Nephron progenitor cell (in vitro differentiated cells): Measurements from ENCODE around the gene CELF1.

Experiments used
- DNase-seq: peaks from one replicate; pipeline ENCODE4 v3.0.0; 2021
- H3K27ac Mint-ChIP-seq: 2 replicates; pipeline ENCODE4 v1.8.0; 2021; ENCODE audit warnings: mild to moderate bottlenecking, moderate library complexity, mixed read lengths
- H3K27me3 Mint-ChIP-seq: 2 replicates; pipeline ENCODE4 v1.8.0; 2021; ENCODE audit warnings: mild to moderate bottlenecking, low read depth, mixed read lengths; ENCODE audit not compliant: poor library complexity
- H3K36me3 Mint-ChIP-seq: 2 replicates; pipeline ENCODE4 v1.8.0; 2021; ENCODE audit warnings: low read depth, mixed read lengths
- H3K4me1 Mint-ChIP-seq: 2 replicates; pipeline ENCODE4 v1.8.0; 2021; ENCODE audit warnings: mixed read lengths
- H3K4me3 Mint-ChIP-seq: 2 replicates; pipeline ENCODE4 v1.8.0; 2021; ENCODE audit warnings: mild to moderate bottlenecking, moderate library complexity, mixed read lengths
- H3K9me3 Mint-ChIP-seq: 2 replicates; pipeline ENCODE4 v1.8.0; 2021; ENCODE audit warnings: mild to moderate bottlenecking, moderate library complexity, mixed read lengths
- CTCF ChIP-seq: fragments of 200-600 bp; sonication (generic); IDR thresholded peaks from 2 replicates; pipeline ENCODE4 v1.5.0; 2021; ENCODE audit warnings: antibody characterized with exemption

CELF1 gene

GRCh38 chr11:47418454-47419259 is 134.3 kb downstream of the CELF1 start:
- peaks cover 6% of the 10 kb centered on the region for H3K4me1 Mint-ChIP-seq
- no peaks in the 10 kb centered on the region for H3K27me3 Mint-ChIP-seq
- no peak for TF ChIP-seq CTCF
- peaks cover 38% of the 10 kb centered on the region for H3K36me3 Mint-ChIP-seq
- H3K27ac Mint-ChIP-seq: peak overlapping the region; percentile 80
- no peak overlapping the region for H3K4me3 Mint-ChIP-seq
- no peak for DNase-seq
- H3K9me3 Mint-ChIP-seq: no peaks in the 10 kb centered on the region

GRCh38 chr11:47417712-47418111 is 135.2 kb downstream of the CELF1 start:
- TF ChIP-seq CTCF: no peak
- Mint-ChIP-seq H3K27ac (peak overlapping the region; percentile 82), H3K4me3 (no peak overlapping the region), H3K4me1 (peaks cover 7% of the 10 kb centered on the region), H3K27me3 (no peaks in the 10 kb centered on the region), H3K9me3 (no peaks in the 10 kb centered on the region), H3K36me3 (peaks cover 38% of the 10 kb centered on the region)
- DNase-seq: no peak

- TF ChIP-seq CTCF: no peak
- no peak overlapping the region for H3K27ac Mint-ChIP-seq
- peaks cover 27% of the 10 kb centered on the region for H3K36me3 Mint-ChIP-seq
- peaks cover 7% of the 10 kb centered on the region for H3K4me1 Mint-ChIP-seq
- H3K4me3 Mint-ChIP-seq: no peak overlapping the region
- H3K27me3 Mint-ChIP-seq: no peaks in the 10 kb centered on the region
- DNase-seq: no peak
- H3K9me3 Mint-ChIP-seq: no peaks in the 10 kb centered on the region
These were observed 136.9 kb downstream of the CELF1 start for GRCh38 chr11:47415949-47416472.
